ENCODE data around the gene HADH.

DNA sequence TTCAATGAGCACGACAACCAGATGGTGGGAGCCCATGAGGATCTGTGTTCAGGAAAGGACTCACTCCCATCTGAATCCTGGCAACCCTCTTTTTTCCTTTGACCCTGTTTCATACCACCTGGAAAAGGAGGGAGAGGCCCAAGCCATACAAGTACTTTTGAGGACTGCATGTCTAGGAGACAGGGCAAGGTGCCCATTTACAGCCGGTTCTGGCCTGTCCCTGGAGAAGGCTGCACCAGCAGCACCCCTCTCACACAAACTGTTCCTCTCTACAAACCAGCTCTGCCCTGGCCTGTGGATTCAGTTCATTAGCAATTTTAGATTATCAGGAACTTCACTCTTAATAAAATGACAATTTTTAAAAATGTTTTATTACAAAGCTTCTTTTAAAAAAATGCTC, 57.5 kb downstream of the HADH start:
- TF ChIP-seq, protein P1, sequence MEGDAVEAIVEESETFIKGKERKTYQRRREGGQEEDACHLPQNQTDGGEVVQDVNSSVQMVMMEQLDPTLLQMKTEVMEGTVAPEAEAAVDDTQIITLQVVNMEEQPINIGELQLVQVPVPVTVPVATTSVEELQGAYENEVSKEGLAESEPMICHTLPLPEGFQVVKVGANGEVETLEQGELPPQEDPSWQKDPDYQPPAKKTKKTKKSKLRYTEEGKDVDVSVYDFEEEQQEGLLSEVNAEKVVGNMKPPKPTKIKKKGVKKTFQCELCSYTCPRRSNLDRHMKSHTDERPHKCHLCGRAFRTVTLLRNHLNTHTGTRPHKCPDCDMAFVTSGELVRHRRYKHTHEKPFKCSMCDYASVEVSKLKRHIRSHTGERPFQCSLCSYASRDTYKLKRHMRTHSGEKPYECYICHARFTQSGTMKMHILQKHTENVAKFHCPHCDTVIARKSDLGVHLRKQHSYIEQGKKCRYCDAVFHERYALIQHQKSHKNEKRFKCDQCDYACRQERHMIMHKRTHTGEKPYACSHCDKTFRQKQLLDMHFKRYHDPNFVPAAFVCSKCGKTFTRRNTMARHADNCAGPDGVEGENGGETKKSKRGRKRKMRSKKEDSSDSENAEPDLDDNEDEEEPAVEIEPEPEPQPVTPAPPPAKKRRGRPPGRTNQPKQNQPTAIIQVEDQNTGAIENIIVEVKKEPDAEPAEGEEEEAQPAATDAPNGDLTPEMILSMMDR (IDR thresholded peaks at IDR 0.05; ENCODE audit: insufficient read depth, low read depth, low read length), result no peak
- no peak for TF ChIP-seq EZH2 (IDR thresholded peaks at IDR 0.05; ENCODE audit: insufficient read depth, low read length)

Data from astrocyte (in vitro differentiated cells and primary cell).